K562 (cell line): ENCODE measurements around the gene TOR1AIP2.

Source experiments
- ARHGAP35 ChIP-seq: fragments of 450-650 bp; IDR thresholded peaks from 2 replicates; pipeline ENCODE4 v1.6.1; 2018; ENCODE audit not compliant: partially characterized antibody
- EP300 ChIP-seq: IDR thresholded peaks from 2 replicates; pipeline ENCODE4 v1.6.1; 2012; ENCODE audit warnings: low read length, improper control_type of control experiment
- FOXJ3 ChIP-seq: sonication (generic); formaldehyde crosslinking; IDR thresholded peaks from 2 replicates; pipeline ENCODE4 v1.4.0; 2020; ENCODE audit warnings: mild to moderate bottlenecking, missing genetic modification reagents
- MTA3 ChIP-seq: fragments of 450-650 bp; formaldehyde crosslinking; IDR thresholded peaks from 2 replicates; pipeline ENCODE4 v1.6.1; 2017; ENCODE audit warnings: mild to moderate bottlenecking, borderline replicate concordance
- POLR2A ChIP-seq: fragments of 450-650 bp; conservative IDR thresholded peaks from 2 replicates; pipeline ENCODE4 v1.6.1; 2016
- POLR2AphosphoS5 ChIP-seq: IDR thresholded peaks from 2 replicates; pipeline ENCODE4 v1.6.1; 2011; ENCODE audit warnings: mild to moderate bottlenecking, low read depth, low read length, moderate library complexity; ENCODE audit not compliant: control insufficient read depth, insufficient read depth
- TAF9B ChIP-seq: fragments of 450-650 bp; IDR thresholded peaks from 2 replicates; pipeline ENCODE4 v1.6.1; 2018; ENCODE audit warnings: mild to moderate bottlenecking; ENCODE audit not compliant: partially characterized antibody
- ZEB2 ChIP-seq: fragments of 450-650 bp; IDR thresholded peaks from 2 replicates; pipeline ENCODE4 v1.6.1; 2016
- ZNF133 ChIP-seq: fragments of 250-450 bp; sonication (Bioruptor Pico); IDR thresholded peaks from 2 replicates; pipeline ENCODE4 v1.4.0; 2020; ENCODE audit warnings: mild to moderate bottlenecking
- TF ChIP-seq, protein P1 (sequence below): sonication (generic); formaldehyde crosslinking; IDR thresholded peaks from 2 replicates; pipeline ENCODE4 v1.8.1; 2022; ENCODE audit warnings: missing genetic modification reagents
- TF ChIP-seq, protein P2 (sequence below), 2 experiments: fragments of 250-450 bp in 1 of 2; fragments of 450-650 bp in 1 of 2; sonication (Bioruptor Pico) in 1 of 2; IDR thresholded peaks; 2 replicates each; pipeline versions ENCODE4 v1.6.1 to v1.8.0; 2016 to 2021; ENCODE audit warnings: mild to moderate bottlenecking in 2 of 2, moderate library complexity in 2 of 2, missing compliant biosample characterization in 1 of 2, missing genetic modification characterization in 1 of 2
- TF ChIP-seq, protein P3 (sequence below), 3 experiments: IDR thresholded peaks in 2 of 3; conservative IDR thresholded peaks in 1 of 3; 2 replicates each; pipeline ENCODE4 v1.5.1; 2011 to 2012; ENCODE audit warnings: low read length in 3 of 3, mild to moderate bottlenecking in 3 of 3, control low read depth in 2 of 3, improper control_type of control experiment in 1 of 3, inconsistent platforms in 1 of 3, low read depth in 1 of 3, mixed read lengths in 1 of 3, moderate library complexity in 1 of 3; ENCODE audit not compliant: insufficient read depth in 2 of 3

DNA sequence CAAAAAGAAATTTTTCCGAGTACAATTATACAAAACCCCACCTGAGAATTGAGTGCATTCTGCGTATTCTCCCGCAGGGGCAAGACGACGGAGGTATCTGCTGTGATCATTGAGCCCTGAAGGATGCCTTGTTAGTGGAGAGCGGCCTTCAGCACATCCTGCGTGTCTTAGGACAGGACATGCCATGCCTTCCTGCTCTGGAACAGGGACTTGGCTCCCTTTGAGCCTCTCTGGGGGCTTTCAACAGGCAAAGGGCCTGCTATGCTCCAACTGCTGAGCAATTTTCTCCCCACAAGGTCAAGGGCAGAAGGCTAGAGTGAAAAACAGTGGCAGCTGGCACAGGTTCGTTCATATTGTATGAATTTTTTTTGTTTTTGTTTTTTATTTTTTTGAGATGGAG is 52.4 kb downstream of the TOR1AIP2 start:
- TF ChIP-seq, protein P1, sequence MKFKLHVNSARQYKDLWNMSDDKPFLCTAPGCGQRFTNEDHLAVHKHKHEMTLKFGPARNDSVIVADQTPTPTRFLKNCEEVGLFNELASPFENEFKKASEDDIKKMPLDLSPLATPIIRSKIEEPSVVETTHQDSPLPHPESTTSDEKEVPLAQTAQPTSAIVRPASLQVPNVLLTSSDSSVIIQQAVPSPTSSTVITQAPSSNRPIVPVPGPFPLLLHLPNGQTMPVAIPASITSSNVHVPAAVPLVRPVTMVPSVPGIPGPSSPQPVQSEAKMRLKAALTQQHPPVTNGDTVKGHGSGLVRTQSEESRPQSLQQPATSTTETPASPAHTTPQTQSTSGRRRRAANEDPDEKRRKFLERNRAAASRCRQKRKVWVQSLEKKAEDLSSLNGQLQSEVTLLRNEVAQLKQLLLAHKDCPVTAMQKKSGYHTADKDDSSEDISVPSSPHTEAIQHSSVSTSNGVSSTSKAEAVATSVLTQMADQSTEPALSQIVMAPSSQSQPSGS (CRISPR knock-in tag) = no peak
- TF ChIP-seq POLR2AphosphoS5 = no peak
- no peak for TF ChIP-seq FOXJ3 (CRISPR knock-in tag)
- no peak for TF ChIP-seq EP300
- TF ChIP-seq, protein P2, sequence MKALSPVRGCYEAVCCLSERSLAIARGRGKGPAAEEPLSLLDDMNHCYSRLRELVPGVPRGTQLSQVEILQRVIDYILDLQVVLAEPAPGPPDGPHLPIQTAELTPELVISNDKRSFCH (CRISPR knock-in tag; IDR thresholded peaks at IDR 0.05) = no peak
- TF ChIP-seq, protein P2 (tag; IDR thresholded peaks at IDR 0.05) = no peak
- no peak for TF ChIP-seq MTA3
- TF ChIP-seq ARHGAP35 = no peak
- TF ChIP-seq POLR2A = no peak
- TF ChIP-seq, protein P3, sequence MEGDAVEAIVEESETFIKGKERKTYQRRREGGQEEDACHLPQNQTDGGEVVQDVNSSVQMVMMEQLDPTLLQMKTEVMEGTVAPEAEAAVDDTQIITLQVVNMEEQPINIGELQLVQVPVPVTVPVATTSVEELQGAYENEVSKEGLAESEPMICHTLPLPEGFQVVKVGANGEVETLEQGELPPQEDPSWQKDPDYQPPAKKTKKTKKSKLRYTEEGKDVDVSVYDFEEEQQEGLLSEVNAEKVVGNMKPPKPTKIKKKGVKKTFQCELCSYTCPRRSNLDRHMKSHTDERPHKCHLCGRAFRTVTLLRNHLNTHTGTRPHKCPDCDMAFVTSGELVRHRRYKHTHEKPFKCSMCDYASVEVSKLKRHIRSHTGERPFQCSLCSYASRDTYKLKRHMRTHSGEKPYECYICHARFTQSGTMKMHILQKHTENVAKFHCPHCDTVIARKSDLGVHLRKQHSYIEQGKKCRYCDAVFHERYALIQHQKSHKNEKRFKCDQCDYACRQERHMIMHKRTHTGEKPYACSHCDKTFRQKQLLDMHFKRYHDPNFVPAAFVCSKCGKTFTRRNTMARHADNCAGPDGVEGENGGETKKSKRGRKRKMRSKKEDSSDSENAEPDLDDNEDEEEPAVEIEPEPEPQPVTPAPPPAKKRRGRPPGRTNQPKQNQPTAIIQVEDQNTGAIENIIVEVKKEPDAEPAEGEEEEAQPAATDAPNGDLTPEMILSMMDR (IDR thresholded peaks at IDR 0.05 in 2 of 3, conservative IDR thresholded peaks at IDR 0.05 in 1 of 3; ENCODE audit: insufficient read depth in 2 of 3, low read depth in 1 of 3, low read length in 3 of 3) = no peak
- no peak for TF ChIP-seq TAF9B
- TF ChIP-seq ZNF133 (CRISPR knock-in tag) = no peak
- TF ChIP-seq ZEB2 = no peak
